GM12878 (cell line): ENCODE data around the gene POU2F1. TPM values are rescaled to one million over a fixed set of nuclear protein-coding genes. Genes with fewer than 3 reads are reported as not detected.

ENCODE experiments used
- ATAC-seq: fragments of 200-7000 bp; cut with Tn5 transposase; 3 replicates; pipeline ENCODE4 v1.9.1; 2020; ENCODE audit warnings: mild to moderate bottlenecking, moderate library complexity
- BruUV-seq: library from RNA; stranded (reverse); fragments of 400-500 nt; replicated peaks from 2 replicates; lab custom pipeline; 2021; lab: Mats Ljungman, UMichigan
- CTCF ChIA-PET: fragments of 300-600 bp; sonication (Branson Sonifier 250); formaldehyde crosslinking; extraction: SDS; loops from one replicate; lab custom pipeline; 2021; ENCODE audit warnings: inconsistent platforms; lab: Yijun Ruan, JAX
- POLR2A ChIA-PET: fragments of 350-600 bp; formaldehyde crosslinking; extraction: SDS; loops from one replicate; lab custom pipeline; 2021; ENCODE audit warnings: inconsistent platforms; lab: Charles Lee
- RAD21 ChIA-PET: fragments of 300-600 bp; sonication (Branson Sonifier 250); formaldehyde crosslinking; loops from one replicate; lab custom pipeline; 2023; ENCODE audit warnings: antibody characterized with exemption; ENCODE audit not compliant: unreplicated experiment; lab: Charles Lee
- SMC1A ChIA-PET: fragments of 300-600 bp; sonication (Branson Sonifier 250); formaldehyde crosslinking; loops from one replicate; lab custom pipeline; 2023; ENCODE audit not compliant: unreplicated experiment, uncharacterized antibody; lab: Charles Lee
- DNase-seq: peaks from one replicate; pipeline ENCODE4 v3.0.0-alpha.2; 2011; ENCODE audit warnings: low read depth, low spot score
- FAIRE-seq: peaks from 3 replicates; lab custom pipeline; 2011; peaks lifted over from hg19 to GRCh38; lab: Jason Lieb, UNC
- H2AFZ ChIP-seq: 2 replicates; pipeline ENCODE4 v1.6.0; 2011; ENCODE audit warnings: low read depth, low read length, control low read depth; ENCODE audit not compliant: control insufficient read depth
- H3K27ac ChIP-seq: 2 replicates; pipeline ENCODE4 v1.5.1; 2011; ENCODE audit warnings: control low read depth; ENCODE audit not compliant: control insufficient read depth, insufficient read depth
- H3K27me3 ChIP-seq, 2 experiments: replicated peaks in 1 of 2; 2 replicates each; pipeline versions ENCODE4 v1.6.0 to v1.6.1; 2011; ENCODE audit warnings: low read length in 1 of 2; ENCODE audit not compliant: control insufficient read depth in 2 of 2, insufficient read depth in 2 of 2
- H3K36me3 ChIP-seq, 2 experiments: 2 replicates each; pipeline ENCODE4 v1.5.1; 2011; ENCODE audit warnings: low read length in 1 of 2; ENCODE audit not compliant: control insufficient read depth in 2 of 2, insufficient read depth in 2 of 2
- H3K4me1 ChIP-seq: 2 replicates; pipeline ENCODE4 v1.6.1; 2011; ENCODE audit warnings: mild to moderate bottlenecking, low read length, moderate library complexity, mixed read lengths; ENCODE audit not compliant: control insufficient read depth, insufficient read depth
- H3K4me2 ChIP-seq: 2 replicates; pipeline ENCODE4 v1.6.0; 2011; ENCODE audit warnings: control low read depth; ENCODE audit not compliant: control insufficient read depth, insufficient read depth
- H3K4me3 ChIP-seq: fragments of 200-600 bp; sonication (generic); 2 replicates; pipeline ENCODE4 v1.5.1; 2016
- H3K79me2 ChIP-seq: 2 replicates; pipeline ENCODE4 v1.6.0; 2011; ENCODE audit warnings: low read length; ENCODE audit not compliant: control insufficient read depth, insufficient read depth
- H3K9ac ChIP-seq: 2 replicates; pipeline ENCODE4 v1.8.0; 2011; ENCODE audit warnings: low read length, control low read depth, mixed read lengths; ENCODE audit not compliant: control insufficient read depth, insufficient read depth
- H3K9me3 ChIP-seq: replicated peaks from 3 replicates; pipeline ENCODE4 v1.5.1; 2011; ENCODE audit warnings: mild to moderate bottlenecking, low read length; ENCODE audit not compliant: control insufficient read depth, insufficient read depth
- H4K20me1 ChIP-seq: 2 replicates; pipeline ENCODE4 v1.6.0; 2011; ENCODE audit not compliant: control insufficient read depth, insufficient read depth
- CEBPB ChIP-seq, 2 experiments: fragments of 150-350 bp in 1 of 2; IDR thresholded peaks; 2 replicates each; pipeline ENCODE4 v1.6.1; 2012 to 2014; ENCODE audit warnings: low read depth in 2 of 2, low read length in 2 of 2, borderline replicate concordance in 1 of 2, inconsistent platforms in 1 of 2
- CHD2 ChIP-seq: IDR thresholded peaks from 2 replicates; pipeline ENCODE4 v1.6.1; 2011; ENCODE audit warnings: low read depth, low read length, improper control_type of control experiment, borderline replicate concordance
- E4F1 ChIP-seq: fragments of 450-650 bp; IDR thresholded peaks from 2 replicates; pipeline ENCODE4 v1.6.1; 2018; ENCODE audit warnings: borderline replicate concordance, mild to moderate bottlenecking; ENCODE audit not compliant: partially characterized antibody
- MEF2A ChIP-seq: IDR thresholded peaks from 2 replicates; pipeline ENCODE4 v1.6.1; 2011; ENCODE audit warnings: low read depth, mild to moderate bottlenecking, low read length, moderate library complexity; ENCODE audit not compliant: insufficient read depth
- MYB ChIP-seq: fragments of 150-350 bp; IDR thresholded peaks from 2 replicates; pipeline ENCODE4 v1.6.1; 2014; ENCODE audit warnings: mild to moderate bottlenecking, low read depth, low read length, borderline replicate concordance
- NKRF ChIP-seq: fragments of 450-650 bp; conservative IDR thresholded peaks from 2 replicates; pipeline ENCODE4 v1.6.1; 2017; ENCODE audit warnings: mild to moderate bottlenecking, moderate library complexity
- PAX5 ChIP-seq: IDR thresholded peaks from 2 replicates; pipeline ENCODE4 v1.6.1; 2011; ENCODE audit warnings: low read depth, low read length, borderline replicate concordance
- SPI1 ChIP-seq: IDR thresholded peaks from 2 replicates; pipeline ENCODE4 v1.6.1; 2011; ENCODE audit warnings: low read depth, mild to moderate bottlenecking, low read length, moderate library complexity, borderline replicate concordance; ENCODE audit not compliant: insufficient read depth
- SREBF2 ChIP-seq: IDR thresholded peaks from 2 replicates; pipeline ENCODE4 v1.6.1; 2012; ENCODE audit warnings: mild to moderate bottlenecking, low read length
- TCF12 ChIP-seq: IDR thresholded peaks from 2 replicates; pipeline ENCODE4 v1.6.1; 2011; ENCODE audit warnings: low read depth, mild to moderate bottlenecking, low read length
- USF1 ChIP-seq: IDR thresholded peaks from 2 replicates; pipeline ENCODE4 v1.6.1; 2011; ENCODE audit warnings: borderline replicate concordance, low read depth, mild to moderate bottlenecking, moderate library complexity, mixed read lengths, low read length; ENCODE audit not compliant: insufficient read depth; ENCODE audit errors: extremely low read length
- ZNF274 ChIP-seq: IDR thresholded peaks from one replicate; pipeline ENCODE4 v1.8.0; 2011; ENCODE audit not compliant: insufficient read length, insufficient read depth
- ZZZ3 ChIP-seq: IDR thresholded peaks from 2 replicates; pipeline ENCODE4 v1.6.1; 2011; ENCODE audit warnings: low read depth; ENCODE audit not compliant: control insufficient read depth, insufficient read length
- WGBS: methylation state at CpG from one replicate; pipeline ENCODE4 v1.1.6; 2016; ENCODE audit warnings: low lambda C conversion rate; ENCODE audit not compliant: insufficient replicate concordance, insufficient coverage; ENCODE audit errors: missing lambda C conversion rate; 5-methylcytosine and 5-hydroxymethylcytosine counted together
- in situ Hi-C: fragments of 300-500 bp; cut with MboI; formaldehyde crosslinking; loops from 9 replicates; pipeline ENCODE4 v1.14.3; 2018; ENCODE audit warnings: mixed read lengths
- intact Hi-C: fragments of 100-400 bp; cut with micrococcal nuclease; formaldehyde crosslinking; loops from one replicate; pipeline ENCODE4 v1.14.2; 2022; ENCODE audit not compliant: unreplicated experiment
- polyA plus RNA-seq, 11 experiments: library from polyadenylated mRNA; depleted of rRNA in 4 of 11; unstranded in 6 of 11; stranded (reverse) in 5 of 11; fragments of >200 nt; fragmentation: Nextera tagmentation in 4 of 11; fragmentation: Illumina TruSeq in 1 of 11; extraction: Ambion mirVana in 4 of 11; extraction: Trizol in 1 of 11; gene quantifications; 1 replicate in 1 of 11; 2 replicates in 10 of 11; pipeline versions ENCODE4 v1.2.1 to v1.2.3, GENCODE V29; 2011 to 2016; ENCODE audit warnings: inconsistent platforms in 2 of 11, missing spikeins in 2 of 11, low read depth in 1 of 11
- total RNA-seq, 4 experiments: library from RNA; depleted of rRNA in 3 of 4; stranded (reverse); fragments of >200 nt in 3 of 4; fragmentation: Illumina TruSeq in 1 of 4; extraction: Trizol in 1 of 4; gene quantifications; 2 replicates each; pipeline versions ENCODE4 v1.2.1 to v1.2.3, GENCODE V29; 2013 to 2021

Gene POU2F1
- total and polyA plus RNA-seq, 10 of the 15 experiments (the other 5 are each of a cell fraction or from before 2014, with no cell fraction given) = 2.5 to 21.7 (median 12.5) TPM

- no peak for TF ChIP-seq CHD2
- no peak for TF ChIP-seq SPI1
- TF ChIP-seq ZZZ3 = no peak
- no peak for TF ChIP-seq MYB
- no peak for TF ChIP-seq TCF12
- TF ChIP-seq, all 136 proteins: peak for 0
Observed at GRCh38 chr1:167207940-167208623, 12.6 kb upstream of the POU2F1 start (continued).

- H3K4me1 ChIP-seq = no peaks in the 10 kb centered on the region
- intact Hi-C loops = no loop called here
- H3K27ac ChIP-seq = no peak overlapping the region
- ChIA-PET CTCF (no interaction called here), POLR2A (no interaction called here), SMC1A (interaction anchor here (0.6 kb wide), 1 partner anchor 52 kb away, joined by 3 read pairs; no protein-coding TSS in a partner anchor), RAD21 (interaction anchor here (0.6 to 1.0 kb wide), 2 partner anchors 11 to 38 kb away, joined by 3 read pairs; no protein-coding TSS in a partner anchor)
- H3K27me3 ChIP-seq = no peaks in the 10 kb centered on the region
- BruUV-seq = no TSS peak
- peaks cover 14% of the 10 kb centered on the region for H3K9me3 ChIP-seq
- no peak overlapping the region for H3K4me3 ChIP-seq
- H2AFZ ChIP-seq = no peak overlapping the region
- no peaks in the 10 kb centered on the region for H3K79me2 ChIP-seq
- DNase-seq = no peak
- in situ Hi-C loops = no loop called here
- WGBS = 0% methylated on average over 1 of the region's 1 CpG
- no peaks in the 10 kb centered on the region for H3K36me3 ChIP-seq
- H4K20me1 ChIP-seq = no peaks in the 10 kb centered on the region
- no peak overlapping the region for H3K4me2 ChIP-seq
- no peak overlapping the region for H3K9ac ChIP-seq
- no peak for ATAC-seq
- no peak for FAIRE-seq
- no peak for TF ChIP-seq PAX5
- no peak for TF ChIP-seq E4F1
- TF ChIP-seq USF1 = no peak
- TF ChIP-seq MEF2A = no peak
- no peak for TF ChIP-seq ZNF274
- TF ChIP-seq CEBPB (IDR thresholded peaks at IDR 0.05; ENCODE audit: borderline replicate concordance in 1 of 2, low read depth in 2 of 2, low read length in 2 of 2) = no peak
- TF ChIP-seq SREBF2 = no peak
- no peak for TF ChIP-seq NKRF
Observed at GRCh38 chr1:167208624-167208976, 12.1 kb upstream of the POU2F1 start.
